T47D (cell line): ENCODE measurements around the gene PDE4D.

ENCODE experiments used
- DNase-seq, 2 experiments: peaks; one replicate each; pipeline versions ENCODE4 v3.0.0 to v3.0.0-alpha.2; 2011 to 2012; ENCODE audit warnings: low read depth in 1 of 2, low spot score in 1 of 2
- JUND ChIP-seq: IDR thresholded peaks from 2 replicates; pipeline ENCODE4 v1.6.1; 2012; ENCODE audit warnings: low read depth
- in situ Hi-C: cut with HindIII; loops from 2 replicates; pipeline ENCODE4 v1.10.0; 2016; ENCODE audit warnings: low sequenced_read_pairs, low pct_unique_long_range_greater_than_20kb

The PDE4D gene

DNA sequence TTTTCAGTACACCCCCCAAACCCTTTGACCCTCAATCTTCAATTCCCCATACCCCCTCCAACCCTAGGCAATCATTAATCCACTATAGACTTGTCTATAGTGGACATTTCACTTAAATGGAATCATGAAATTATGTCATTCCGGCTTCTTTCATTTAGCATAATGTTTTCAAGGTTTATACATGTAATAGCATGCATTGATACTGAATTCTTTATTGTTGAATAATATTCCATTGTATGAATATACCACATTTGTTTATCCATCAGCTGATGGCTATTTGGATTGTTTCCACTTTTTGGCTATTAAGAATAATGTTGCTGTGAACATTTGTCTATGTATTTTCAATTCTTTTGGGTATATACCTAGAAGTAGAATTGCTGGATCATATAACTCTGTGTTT lies 238.8 kb downstream of the PDE4D start:
- in situ Hi-C loops: no loop called here
- DNase-seq: no peak
- no peak for TF ChIP-seq JUND

DNA sequence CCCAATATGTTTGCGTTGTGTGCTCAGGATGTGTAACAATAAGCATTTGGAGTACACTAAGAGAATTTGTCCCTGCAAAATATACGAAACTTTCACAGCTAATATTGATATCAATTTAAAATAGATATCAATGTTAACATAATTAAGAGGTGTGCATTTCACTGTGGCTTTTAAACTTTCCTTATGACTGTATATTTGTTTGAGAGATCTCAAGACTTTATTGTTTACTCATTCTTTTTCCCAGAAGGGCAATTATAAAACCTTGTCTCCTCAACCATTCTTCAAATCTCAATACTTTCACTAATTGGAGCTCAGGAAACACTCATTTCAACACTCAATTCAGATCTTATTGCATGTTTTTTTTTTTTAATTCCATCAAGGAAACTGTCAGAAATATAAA lies 241.1 kb downstream of the PDE4D start:
- DNase-seq: no peak

DNA sequence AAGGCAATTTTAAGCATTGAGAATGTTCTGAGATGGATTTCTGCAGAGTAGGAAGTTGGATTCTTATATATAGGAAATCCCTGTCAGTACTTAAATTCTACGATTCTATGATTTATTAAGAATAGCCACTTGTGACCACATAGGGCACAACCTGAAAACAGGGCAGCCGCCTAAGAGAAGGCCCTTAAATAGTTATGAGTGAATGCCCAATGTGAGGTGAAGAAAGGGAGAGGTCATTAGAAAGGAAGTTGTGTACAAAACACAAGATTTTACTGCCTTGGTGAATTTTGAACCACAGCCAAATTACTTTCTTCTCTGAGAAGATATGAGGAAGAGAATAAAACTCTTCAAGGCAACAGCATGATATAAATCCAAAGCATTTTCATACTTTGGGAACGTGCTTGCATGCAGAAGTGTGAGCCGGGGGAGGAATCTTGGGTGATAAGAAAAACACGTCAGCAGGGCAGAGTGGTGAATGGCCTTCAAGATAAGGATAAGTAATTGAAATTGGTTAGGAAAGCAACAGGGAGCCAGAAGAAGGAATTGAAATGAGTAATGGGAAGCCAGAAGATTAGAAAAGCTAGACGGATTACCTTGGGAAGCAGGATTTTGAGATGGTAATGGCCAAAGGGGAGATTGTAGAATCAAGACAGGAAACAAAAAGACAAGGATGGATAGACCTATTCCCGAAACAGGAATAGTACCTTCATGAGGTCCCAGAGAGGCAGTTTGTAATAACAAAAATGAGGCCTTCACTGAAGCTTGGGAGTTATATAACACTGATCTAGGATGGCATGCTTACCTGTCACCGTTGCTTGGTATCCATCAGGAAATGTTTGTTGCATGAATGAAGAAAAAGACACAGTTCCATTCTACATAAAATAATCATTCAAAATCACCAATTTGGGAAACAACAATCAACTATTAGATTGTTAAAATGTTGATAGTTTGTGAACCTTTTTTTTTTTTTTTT lies 244.3 kb downstream of the PDE4D start:
- no peak for TF ChIP-seq JUND
- no peak for DNase-seq
- in situ Hi-C loops: no loop called here

More for the DNA sequence above, 241.1 kb downstream of the PDE4D start:
- in situ Hi-C loops: no loop called here
- no peak for TF ChIP-seq JUND

DNA sequence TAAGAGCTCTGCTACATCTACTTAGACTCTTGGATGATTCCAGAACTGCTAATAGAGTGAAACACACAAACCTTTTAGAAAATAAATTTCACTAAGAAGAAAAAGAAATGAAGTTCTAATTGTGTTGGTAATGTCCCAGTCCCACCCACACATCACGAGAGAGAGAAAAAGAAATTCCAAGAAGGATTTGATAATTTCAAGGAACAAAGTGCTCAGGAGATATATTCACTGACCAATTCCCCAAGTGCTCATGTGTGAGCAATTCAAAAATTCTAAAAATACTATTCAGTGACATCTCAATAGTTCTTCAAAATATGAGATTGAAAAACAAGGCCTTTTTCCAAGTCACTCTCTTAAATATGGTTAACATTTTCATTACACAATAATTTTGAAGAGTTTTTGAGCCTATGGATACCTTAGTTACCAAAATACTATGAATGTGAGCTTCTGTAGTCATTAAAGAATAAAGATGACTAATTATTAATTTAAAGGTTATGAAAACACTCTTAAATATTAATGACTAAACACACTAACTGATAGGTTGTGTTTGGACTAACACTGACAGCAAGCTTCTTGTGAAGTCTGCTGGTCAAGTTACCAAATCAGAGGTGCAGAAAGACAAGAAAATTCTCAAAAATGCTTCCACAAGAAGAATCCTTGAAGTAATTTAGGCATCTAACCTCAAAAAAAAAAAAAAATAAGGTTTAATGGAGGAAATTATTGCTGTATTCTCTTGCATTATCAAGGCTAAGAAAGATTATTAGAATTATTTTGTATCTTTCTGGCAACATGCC lies 245.3 kb downstream of the PDE4D start:
- in situ Hi-C loops: no loop called here
- TF ChIP-seq JUND: no peak

DNA sequence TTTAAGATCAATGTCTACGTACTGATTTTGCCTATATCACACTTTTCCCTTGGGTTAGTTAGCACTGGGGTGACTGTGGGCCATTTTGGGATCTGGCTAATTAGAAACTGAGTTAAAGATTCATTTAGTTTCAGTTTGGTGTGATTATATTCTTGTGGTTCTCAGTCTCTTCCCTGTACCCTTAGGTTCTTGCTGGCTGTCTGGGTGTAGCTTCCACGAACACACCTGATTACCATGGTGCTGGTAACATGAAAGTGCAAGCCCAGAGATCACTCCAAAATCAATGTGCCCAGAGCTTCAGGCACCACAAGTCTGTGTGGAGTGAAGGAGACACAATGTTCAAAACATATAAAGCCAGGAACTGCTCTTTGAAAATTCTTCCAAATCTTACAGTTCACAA lies 248.1 kb downstream of the PDE4D start:
- no peak for DNase-seq
- no peak for TF ChIP-seq JUND
- in situ Hi-C loops: no loop called here

More for the DNA sequence above, 245.3 kb downstream of the PDE4D start:
- DNase-seq: no peak

DNA sequence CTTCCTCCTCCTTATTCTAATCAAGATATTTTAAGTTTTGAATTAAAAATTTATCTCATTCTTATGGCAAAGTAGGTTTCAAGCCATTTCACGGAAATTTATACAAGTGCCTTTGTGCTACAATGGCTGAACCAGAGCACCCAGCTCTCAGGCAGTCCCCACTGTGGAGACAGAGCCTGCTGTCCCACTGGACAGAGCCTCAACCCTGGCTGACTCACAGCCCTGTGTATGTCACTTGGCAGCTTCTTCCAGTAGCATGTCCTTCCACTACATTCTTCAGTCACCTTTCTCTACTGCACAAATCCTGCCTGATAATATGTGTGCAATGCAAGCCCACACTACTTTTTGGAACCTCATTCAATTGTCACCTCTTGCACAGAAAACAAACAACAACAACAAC lies 253.1 kb downstream of the PDE4D start:
- DNase-seq: peak in 1 of 2 experiments; percentile 57
- in situ Hi-C loops: no loop called here
- no peak for TF ChIP-seq JUND

DNA sequence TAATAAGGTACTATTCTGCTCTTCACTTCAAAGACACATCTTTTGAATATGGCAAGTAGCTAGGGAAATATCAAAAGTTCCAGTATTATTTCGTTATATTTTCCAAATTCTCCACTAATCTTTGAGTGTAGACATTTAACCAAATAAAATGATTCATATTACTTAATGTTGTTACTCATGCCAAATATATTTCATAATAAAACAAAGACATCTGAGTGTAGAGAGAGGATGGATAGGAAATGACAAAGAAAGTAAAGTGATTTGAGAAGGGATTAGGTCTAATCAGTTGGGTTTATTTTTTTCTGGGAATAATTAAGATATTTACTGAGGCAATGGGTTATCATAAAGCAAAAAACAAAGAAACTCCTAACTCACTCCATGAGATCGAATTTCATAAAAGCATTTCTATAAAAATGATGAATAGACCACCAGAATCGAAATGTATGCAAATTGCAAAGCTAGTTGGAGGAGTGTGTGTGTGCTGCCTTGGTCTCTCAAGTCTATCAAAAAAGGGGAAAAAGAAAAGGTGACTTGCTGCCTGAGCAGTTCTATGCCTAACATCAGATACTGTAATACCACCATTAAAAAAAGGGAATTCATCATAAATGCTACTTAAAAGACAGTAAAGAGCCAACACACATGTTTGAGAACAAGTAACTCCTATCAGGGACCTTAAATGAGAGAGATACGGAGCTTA lies 255.5 kb downstream of the PDE4D start:
- in situ Hi-C loops: no loop called here
- no peak for DNase-seq
- no peak for TF ChIP-seq JUND

DNA sequence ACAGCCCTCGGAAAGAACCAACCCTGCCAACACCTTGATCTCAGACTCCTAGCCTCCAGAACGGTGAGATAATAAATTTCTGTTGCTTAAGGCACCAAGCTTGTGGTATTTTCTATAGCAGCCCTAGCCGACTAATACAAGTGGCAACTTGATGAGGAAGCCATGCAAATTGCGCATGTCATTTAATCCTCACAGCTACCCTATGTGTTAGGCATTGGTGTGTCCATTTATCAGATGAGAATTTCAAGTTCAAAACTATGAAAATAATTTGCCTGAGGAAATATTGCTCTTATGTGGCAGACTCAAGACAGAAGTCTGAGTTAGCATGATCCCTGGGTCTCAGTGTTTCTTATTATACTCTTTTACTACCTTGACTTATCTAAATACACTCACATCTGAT lies 264.0 kb downstream of the PDE4D start:
- no peak for TF ChIP-seq JUND
- in situ Hi-C loops: no loop called here
- DNase-seq: no peak

DNA sequence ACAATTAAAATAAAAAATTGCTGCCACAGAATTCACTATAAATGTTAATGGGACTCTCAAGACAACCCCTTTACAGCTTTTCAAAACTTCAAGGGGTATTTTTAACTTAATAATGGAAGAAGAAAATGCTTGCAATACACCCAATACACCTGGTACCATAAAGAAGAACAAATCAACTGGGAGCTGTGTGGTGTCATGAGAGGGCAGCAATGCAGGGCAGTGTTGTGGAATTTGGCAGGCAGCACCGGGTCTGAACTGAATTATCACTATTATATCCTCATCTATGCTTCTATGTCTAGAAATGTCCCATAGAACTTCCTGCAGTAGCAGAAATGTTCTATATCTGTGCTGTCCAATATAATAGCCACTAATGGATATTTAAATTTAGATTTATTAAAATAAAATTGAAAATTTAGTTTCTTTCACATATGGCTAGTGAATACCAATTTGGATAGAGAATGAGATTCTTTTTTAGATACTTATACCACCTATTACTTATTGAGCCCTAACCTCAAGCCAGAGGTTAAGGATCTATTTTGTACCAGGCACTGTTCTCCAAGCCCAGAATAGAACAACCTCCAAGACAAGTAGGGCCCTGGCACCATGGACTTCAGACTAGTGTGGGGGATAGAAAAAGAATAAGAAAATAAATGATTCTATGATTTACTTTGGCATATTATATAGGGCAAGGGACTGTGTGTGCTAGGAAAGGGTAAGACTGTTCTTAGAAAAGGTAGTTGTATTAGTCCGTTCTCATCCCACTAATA lies 265.3 kb downstream of the PDE4D start:
- in situ Hi-C loops: no loop called here
- TF ChIP-seq JUND: no peak
- no peak for DNase-seq

DNA sequence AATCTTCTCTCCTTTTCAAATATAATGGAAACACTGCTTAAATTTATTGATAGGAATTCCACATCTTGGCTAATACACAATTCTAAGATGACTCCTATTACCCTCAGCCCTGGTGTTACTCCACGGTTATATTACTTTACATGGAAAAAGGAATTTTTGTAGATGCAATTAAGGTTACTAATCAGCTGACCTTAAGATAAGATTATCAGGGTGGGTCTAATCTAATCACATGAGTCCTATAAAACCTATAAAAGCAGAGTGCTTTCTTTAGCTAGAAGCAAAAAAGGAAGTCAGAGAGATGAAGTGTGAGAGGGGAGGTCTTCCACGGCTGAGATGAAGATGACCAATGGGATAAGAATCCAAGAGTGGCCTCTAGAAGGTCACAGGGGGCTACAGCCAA lies 268.6 kb downstream of the PDE4D start:
- in situ Hi-C loops: no loop called here
- no peak for TF ChIP-seq JUND
- DNase-seq: no peak

DNA sequence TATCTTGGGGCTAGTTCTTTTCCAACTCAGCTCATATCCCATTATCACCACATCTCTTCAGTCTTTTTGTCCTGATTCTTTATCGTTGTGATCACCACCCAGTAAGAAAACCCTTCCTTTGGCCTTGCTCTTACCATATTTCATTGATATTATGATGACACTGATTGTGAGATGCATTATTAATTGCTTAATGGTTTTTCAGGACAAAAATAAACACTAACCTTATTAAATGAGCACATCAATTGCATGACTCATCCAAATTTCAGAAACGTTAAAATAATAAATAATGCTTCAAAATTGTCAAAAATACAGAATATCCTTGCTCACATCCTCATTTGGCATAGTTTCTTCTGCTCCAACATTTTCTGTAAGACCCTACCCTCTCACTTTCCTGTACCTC lies 270.7 kb downstream of the PDE4D start:
- no peak for TF ChIP-seq JUND
- DNase-seq: no peak
- in situ Hi-C loops: no loop called here

DNA sequence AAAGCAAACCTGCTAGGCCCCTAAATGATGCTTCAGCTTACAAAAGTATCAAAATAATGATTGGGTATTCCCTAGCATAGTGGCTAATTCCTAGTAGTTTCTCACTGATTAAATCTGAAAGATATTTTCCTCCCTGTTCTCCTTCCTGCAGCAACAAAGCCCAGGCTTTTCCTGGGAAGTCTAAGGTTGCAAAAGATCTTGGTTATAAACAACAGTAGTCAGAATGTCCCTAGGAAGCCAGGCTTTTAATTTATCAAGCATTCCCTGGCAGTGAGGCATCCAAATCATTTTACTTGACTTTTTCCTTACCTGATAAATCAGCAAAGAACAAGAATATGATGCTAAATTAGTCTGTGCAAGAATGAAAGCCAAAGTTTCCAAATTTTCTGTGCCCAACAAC lies 272.0 kb downstream of the PDE4D start:
- in situ Hi-C loops: no loop called here
- DNase-seq: no peak
- TF ChIP-seq JUND: no peak
